GM21381 (cell line): ENCODE data around the gene GYS2.

ENCODE experiments used
- ATAC-seq: cut with Tn5 transposase; IDR thresholded peaks from one replicate; pipeline ENCODE4 v1.9.1; 2021; ENCODE audit warnings: mild to moderate bottlenecking, moderate library complexity; ENCODE audit not compliant: unreplicated experiment

GYS2 gene

GRCh38 chr12:21509768-21510167, 94.9 kb downstream of the GYS2 start:
- peak; percentile 97 for ATAC-seq

- no peak for ATAC-seq
These were observed 96.8 kb downstream of the GYS2 start for GRCh38 chr12:21507849-21508248.

- no peak for ATAC-seq
These were observed 98.8 kb downstream of the GYS2 start for GRCh38 chr12:21505888-21506287.

GRCh38 chr12:21502872-21503271, 101.8 kb downstream of the GYS2 start:
- no peak for ATAC-seq

GRCh38 chr12:21502164-21502496, 102.5 kb downstream of the GYS2 start:
- ATAC-seq: no peak

GRCh38 chr12:21501258-21502163, 103.1 kb downstream of the GYS2 start, which contains the start of the genes GOLT1B and RECQL:
TSS of gene GOLT1B (plus strand) at chr12:21501789. CDS start at chr12:21501924, 135 bp downstream.
TSS of gene RECQL (minus strand) at chr12:21501635. CDS start at chr12:21499570, 2,065 bp downstream.
- peak; percentile 98 for ATAC-seq

- ATAC-seq: peak; percentile 0
These were observed 103.8 kb downstream of the GYS2 start for GRCh38 chr12:21500786-21501257.

GRCh38 chr12:21499765-21500164, 104.9 kb downstream of the GYS2 start:
- no peak for ATAC-seq
